Central memory CD4-positive, alpha-beta T cell (primary cell): ENCODE measurements around the gene ZNF444.
"Not testable (repeated sequence)": the region's sequence is repeated elsewhere in the genome, so short reads cannot be mapped to it uniquely, and the experiment has no call there.

ENCODE experiments used
- DNase-seq: peaks from one replicate; pipeline ENCODE4 v3.0.0; 2022

The ZNF444 gene

GRCh38 chr19:56148096-56148495 is 7.0 kb downstream of the ZNF444 start:
- no peak for DNase-seq

- not testable (repeated sequence) for DNase-seq
Observed at GRCh38 chr19:56148955-56149655, 8.0 kb downstream of the ZNF444 start.

GRCh38 chr19:56149656-56150038 is 8.6 kb downstream of the ZNF444 start:
- no peak for DNase-seq

- DNase-seq = no peak
Observed at GRCh38 chr19:56150358-56150757, 9.3 kb downstream of the ZNF444 start.

DNA sequence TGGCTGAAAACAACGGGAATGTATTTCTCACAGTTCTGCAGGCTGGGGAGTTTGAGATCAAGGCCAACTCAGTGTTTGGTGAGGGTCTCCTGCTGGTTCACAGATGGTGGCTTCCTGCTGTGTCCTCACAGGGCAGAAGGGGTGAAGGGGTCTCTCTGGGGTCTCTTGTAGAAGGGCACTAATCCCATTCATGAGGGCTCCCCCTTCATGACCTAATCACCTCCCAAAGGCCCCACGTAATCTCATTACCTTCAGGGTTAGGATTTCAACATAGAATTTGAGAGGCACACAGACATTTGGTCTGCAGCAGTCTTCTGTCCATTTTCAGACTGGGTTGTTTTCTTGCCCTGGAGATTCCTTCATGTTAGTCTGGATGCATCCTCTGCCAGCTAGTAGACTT is 11.6 kb downstream of the ZNF444 start:
- no peak for DNase-seq

GRCh38 chr19:56153507-56153906 is 12.4 kb downstream of the ZNF444 start:
- no peak for DNase-seq

DNA sequence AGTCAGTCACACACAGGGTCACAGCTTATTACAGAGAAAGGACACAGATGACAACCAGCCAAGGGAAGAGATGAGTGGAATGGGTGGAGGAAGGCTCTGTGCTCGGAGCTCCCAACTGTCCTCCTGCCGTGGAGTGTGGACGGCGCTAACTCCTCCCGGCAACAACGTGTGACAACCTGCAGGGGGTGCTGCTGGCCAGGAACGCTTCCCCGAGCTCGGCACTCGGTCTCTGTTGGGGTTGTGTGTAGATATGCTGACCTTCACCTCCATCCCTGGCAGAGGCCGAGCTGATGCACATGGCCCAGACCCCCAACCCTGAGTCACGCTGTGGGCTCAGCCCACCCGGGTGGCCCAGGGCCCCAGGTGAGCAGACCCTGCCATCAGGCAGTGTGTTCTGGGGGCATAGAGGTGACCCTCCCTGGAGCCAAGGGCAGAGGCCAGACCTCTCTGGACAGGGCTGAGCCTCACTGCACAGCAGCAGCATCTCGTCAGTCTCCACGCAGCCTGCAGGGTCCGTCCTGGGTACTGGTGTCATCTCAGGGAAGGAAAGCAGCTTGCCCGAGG is 14.1 kb downstream of the ZNF444 start:
- no peak for DNase-seq

DNA sequence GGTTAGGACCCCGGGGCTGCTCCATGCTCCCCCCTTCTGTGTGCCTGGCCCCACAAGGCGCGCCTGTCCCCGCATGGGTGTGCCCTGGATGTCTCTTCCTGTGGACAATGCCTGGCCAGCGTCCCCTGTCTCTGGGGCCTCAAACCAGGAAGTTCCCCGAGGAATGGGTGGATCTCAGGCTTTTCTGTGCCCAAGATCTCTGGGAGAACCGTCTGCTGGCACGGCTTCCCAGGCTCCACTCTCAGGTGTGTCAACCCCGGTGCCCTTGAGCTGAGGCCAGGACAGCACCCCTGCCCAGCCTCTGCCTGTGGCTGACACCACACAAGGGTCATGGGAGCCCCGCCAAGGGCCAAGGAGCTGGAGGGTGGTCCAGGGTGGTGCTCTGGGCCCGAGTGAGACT is 15.7 kb downstream of the ZNF444 start:
- no peak for DNase-seq

DNA sequence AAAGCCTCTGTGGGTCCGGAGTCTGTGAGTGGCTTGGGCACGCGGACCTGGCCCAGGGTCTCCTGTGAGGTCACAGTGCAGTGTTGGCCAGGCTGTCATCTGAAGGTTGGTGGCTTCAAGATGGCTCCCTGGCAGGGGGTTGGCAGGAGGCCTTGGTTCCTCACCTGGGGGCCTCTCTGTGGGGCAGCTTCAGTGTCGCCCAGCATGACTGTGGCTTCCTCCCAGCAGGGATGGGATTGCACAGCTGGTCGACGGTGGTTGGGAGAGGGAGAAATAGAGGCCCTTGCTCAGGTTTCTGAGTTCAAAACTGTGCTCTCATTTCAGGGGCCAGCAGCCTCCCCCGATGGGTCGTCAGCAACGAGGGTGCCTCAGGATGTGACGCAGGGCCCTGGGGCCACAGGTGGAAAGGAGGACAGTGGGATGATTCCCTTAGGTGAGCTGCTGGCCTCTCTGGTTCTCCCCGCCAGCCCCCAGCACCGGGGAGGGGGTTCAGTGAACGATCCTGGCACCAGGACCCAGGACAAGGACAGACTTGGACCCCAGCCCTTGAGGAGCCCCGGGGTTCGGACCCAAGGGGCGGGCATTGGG is 17.2 kb downstream of the ZNF444 start:
- no peak for DNase-seq

DNA sequence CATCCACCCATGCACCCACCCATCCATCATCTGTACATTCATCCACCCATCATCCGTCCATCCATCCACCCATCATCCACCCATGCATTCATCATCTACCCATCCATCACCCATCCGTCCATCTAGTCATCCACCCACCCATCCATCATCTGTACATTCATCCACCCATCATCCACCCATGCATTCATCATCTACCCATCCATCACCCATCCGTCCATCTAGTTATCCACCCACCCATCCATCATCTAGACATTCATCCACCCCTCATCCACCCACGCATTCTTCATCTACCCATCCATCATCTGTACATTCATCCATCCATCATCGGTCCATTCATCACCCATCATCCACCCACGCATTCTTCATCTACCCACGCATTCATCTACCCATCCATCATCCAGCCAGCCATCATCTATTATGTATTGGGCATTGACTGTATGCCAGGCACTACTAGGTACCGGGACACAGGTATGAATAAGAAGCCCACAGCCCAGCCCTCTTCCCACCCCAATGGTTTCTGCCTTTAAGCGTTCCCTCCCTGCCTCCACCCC is 18.0 kb downstream of the ZNF444 start:
- no peak for DNase-seq

GRCh38 chr19:56159622-56160271 is 18.7 kb downstream of the ZNF444 start:
- no peak for DNase-seq

DNA sequence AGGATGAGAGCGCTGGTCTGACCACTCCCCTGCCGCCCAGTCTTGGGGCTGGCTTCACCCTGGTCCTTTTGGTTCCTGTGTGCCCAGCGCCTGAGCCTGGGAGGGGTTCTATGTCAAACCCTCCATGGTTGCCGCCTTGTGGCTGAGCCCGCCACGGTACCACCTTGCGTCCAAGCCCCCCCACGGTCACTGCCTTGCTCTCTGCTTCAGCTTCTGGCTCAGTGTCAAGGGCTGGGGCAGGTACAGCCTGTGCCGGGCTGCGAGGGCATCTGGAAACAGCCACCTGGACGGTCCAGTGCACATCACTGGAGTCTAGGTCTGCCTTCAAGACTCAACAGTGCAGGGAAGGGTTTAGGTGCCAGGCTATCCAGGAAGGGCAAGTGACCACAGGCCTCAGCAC is 20.4 kb downstream of the ZNF444 start:
- DNase-seq = no peak

DNA sequence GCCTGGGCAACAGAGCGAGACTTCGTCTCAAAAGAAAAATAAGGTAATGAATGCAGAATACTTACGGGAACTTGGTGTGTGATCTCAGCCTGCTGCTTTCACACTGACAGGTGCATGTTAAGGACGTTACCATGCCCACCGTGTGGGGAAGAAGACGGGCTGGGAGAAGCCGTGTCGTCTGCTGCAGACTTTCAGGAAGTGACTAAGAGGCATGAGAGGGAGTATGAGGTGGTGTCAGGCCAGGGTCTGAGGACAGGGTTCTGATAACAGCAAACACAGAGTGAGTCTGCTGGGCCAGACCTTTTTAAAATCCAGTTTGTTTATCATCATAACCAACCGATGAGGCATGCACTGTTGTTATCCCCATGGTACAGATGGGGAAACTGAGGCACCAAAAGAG is 21.2 kb downstream of the ZNF444 start:
- DNase-seq = no peak

DNA sequence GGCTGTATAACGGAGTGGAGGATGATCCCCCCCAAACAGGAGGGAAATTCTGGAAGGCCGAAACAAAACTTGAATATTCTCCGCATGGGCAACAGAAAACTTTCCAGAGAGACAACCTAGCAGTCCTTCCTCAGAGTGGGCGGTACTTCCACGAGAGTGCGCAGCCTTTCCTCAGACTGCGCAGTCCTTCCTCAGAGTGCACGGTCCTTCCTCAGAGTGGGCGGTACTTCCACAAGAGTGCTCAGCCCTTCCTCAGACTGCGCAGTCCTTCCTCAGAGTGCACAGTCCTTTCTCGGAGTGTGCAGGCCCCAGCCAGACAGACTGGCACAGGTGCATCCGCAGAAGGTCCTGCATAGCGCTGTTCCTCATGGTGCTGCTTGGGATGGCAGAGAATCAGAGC is 22.0 kb downstream of the ZNF444 start:
- no peak for DNase-seq

- DNase-seq = no peak
Observed at GRCh38 chr19:56167064-56167578, 26.0 kb downstream of the ZNF444 start.

GRCh38 chr19:56170261-56170660 is 29.2 kb downstream of the ZNF444 start:
- DNase-seq = no peak

DNA sequence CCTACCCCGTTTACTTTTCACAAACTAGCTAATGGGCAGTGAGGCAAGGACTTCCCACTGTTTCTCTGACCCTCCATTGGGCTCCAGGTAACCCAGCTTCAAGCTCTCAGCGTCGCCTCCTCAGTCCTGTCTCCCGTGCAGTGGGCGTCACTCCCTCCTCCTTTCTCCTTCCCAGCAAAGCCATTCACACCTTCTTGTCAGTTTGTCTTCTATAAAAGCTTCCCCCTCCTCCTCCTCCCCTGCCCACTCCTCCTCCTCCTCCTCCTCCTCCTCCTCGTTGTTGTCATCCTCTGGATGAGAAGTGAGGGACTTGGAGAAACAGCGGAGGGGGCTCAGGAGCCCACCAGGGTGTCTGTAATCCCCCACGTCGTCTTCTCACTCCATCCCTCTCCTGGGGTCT is 33.0 kb downstream of the ZNF444 start:
- no peak for DNase-seq

- DNase-seq = no peak
Observed at GRCh38 chr19:56174550-56174949, 33.5 kb downstream of the ZNF444 start.

DNA sequence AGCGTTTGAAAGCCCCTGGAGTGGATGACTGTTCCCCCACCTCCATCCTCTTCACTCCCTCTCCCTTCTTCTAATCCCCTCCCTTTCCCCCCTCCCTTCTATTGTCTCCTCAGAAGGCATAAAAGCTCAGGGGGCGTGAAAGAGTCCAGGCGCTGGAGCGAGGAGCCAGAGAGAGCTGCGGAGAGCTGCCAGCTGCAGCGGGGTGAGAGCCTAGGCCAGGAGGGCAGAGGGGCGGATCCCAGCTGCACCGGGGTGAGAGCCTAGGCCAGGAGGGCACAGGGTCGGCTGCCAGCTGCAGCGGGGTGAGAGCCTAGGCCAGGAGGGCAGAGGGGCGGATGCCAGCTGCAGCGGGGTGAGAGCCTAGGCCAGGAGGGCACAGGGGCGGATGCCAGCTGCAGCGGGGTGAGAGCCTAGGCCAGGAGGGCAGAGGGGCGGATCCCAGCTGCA is 34.8 kb downstream of the ZNF444 start, which contains the start of gene GALP:
TSS of gene GALP (plus strand) at position 148 of the 447 bp plus-strand sequence. CDS start 1,101 bp downstream, outside the sequence.
- not testable (repeated sequence) for DNase-seq

GRCh38 chr19:56176310-56176709 is 35.2 kb downstream of the ZNF444 start:
- not testable (repeated sequence) for DNase-seq

GRCh38 chr19:56176881-56177280 is 35.8 kb downstream of the ZNF444 start:
- no peak for DNase-seq

GRCh38 chr19:56177564-56178243 is 36.6 kb downstream of the ZNF444 start:
- no peak for DNase-seq

DNA sequence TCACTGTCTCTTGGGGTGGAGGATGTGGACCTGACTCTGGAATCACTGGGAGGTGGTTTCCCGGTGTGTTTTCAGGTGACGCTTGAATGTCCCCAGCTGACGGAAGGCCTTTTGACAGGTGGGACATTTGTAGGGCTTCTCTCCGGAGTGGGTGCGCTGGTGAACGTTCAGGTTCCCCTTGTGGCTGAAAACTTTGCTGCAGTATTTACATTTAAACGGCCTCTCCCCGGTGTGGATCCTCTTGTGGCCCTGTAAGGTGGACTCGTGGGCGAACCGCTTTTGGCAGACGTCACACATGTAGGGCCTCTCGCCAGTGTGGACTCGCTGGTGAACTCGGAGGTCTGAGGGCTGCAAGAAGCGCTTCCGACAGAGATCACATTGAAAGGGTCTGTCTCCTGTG is 48.7 kb downstream of the ZNF444 start:
- DNase-seq = no peak
